ENCODE data around the gene UNC13C. TPM values are rescaled to one million over a fixed set of nuclear protein-coding genes. Genes with fewer than 3 reads are reported as not detected.

UNC13C gene
- total RNA-seq, 1 experiment from 2014 or later = not detected

DNA sequence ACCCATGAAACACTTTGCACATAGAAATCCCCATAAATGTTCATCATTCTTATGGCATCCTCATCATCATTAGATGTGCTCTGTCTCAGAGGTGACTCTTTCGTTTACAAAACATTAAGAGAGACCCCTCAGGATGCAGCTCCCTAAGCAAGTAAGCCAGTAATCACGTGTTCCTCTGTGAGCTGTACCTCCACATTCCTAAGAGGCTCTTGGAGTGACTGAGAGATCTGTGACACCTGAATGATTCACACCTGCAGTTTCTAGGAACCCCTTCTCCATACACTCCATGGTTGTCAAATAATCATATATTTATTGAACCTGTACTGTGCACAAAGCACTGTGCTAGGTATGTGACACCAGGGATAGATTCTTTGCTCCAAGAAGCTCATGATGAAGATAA, 602.4 kb downstream of the UNC13C start:
- POLR2A ChIA-PET = no interaction called here
- no peak overlapping the region for H2AFZ ChIP-seq (ENCODE audit: low read depth, low read length, poor library complexity, severe bottlenecking)
- DNase-seq (ENCODE audit: low read depth, low spot score) = no peak

DNA sequence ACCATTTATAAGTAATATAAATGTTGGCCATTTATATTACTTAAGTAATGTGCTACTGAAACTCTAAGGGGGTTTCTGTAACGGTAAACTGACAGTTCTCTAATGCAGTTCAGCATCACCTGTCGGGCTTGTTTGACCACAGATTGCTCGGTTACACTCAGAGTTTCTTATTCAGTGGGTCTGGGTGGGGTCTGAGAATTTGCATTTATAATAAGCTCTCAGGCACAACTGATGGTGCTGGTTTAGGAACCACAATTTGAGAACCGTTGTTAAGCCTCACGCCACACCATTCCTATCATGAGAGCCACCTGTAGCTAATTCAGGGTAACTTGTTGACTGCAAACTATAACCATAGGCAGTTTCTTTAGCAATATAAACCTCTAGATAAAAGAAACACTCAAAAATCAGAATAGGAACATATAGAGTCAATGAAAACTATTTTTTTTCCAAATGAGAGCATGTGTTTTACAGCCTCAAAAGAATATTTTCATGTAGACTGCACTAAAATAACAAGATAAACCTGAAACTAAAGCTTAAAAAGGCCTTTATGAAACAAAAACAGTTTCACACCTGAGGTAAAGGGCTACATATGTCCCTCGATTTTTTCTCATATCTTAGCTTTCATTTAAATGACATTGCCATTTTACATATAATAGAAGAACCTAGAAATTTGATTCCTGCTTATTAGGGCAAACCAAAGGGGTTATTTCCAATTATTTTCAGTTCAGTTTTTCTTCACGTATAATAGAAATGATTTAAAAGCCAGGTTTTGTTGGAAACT, 604.8 kb downstream of the UNC13C start:
- no peak overlapping the region for H3K27ac ChIP-seq (ENCODE audit: low read depth, low read length)
- intact Hi-C loops (cut with micrococcal nuclease) = no loop called here
- ChIA-PET RAD21 (ENCODE audit: low non-redundant PET in 1 of 2, low total read pairs in 2 of 2, uncharacterized antibody in 2 of 2, unreplicated experiment in 2 of 2) (no interaction called here), CTCF (no interaction called here), POLR2A (no interaction called here)
- H3K9ac ChIP-seq (ENCODE audit: low read length) = no peak overlapping the region
- no peaks in the 10 kb centered on the region for H3K79me2 ChIP-seq (ENCODE audit: insufficient read depth, low read length)
- H2AFZ ChIP-seq (ENCODE audit: low read depth, low read length, poor library complexity, severe bottlenecking) = no peak overlapping the region
- no peak overlapping the region for H3K4me2 ChIP-seq (ENCODE audit: low read length)
- ATAC-seq (no peak), DNase-seq (ENCODE audit: low read depth, low spot score) (no peak)
- no peaks in the 10 kb centered on the region for H3K27me3 ChIP-seq (ENCODE audit: insufficient read depth, low read length)
- no peaks in the 10 kb centered on the region for H3K9me2 ChIP-seq (ENCODE audit: insufficient read depth)
- H3K36me3 ChIP-seq (ENCODE audit: control insufficient read depth in 1 of 2, insufficient read depth in 2 of 2, low read length in 2 of 2) = no peaks in the 10 kb centered on the region
- H3K4me1 ChIP-seq (ENCODE audit: control insufficient read depth in 1 of 2, insufficient read depth in 2 of 2, low read length in 2 of 2) = no peaks in the 10 kb centered on the region
- H3K9me3 ChIP-seq (ENCODE audit: control insufficient read depth in 1 of 2, insufficient read depth in 1 of 2, low read depth in 1 of 2, low read length in 2 of 2) = peaks cover 13 to 15% of the 10 kb centered on the region in 2 experiments; a peak in 2 of 4 replicates
- H3K4me3 ChIP-seq (replicated peaks in 1 of 2; ENCODE audit: low read depth in 1 of 2, low read length in 2 of 2) = no peak overlapping the region
- BruUV-seq (replicated peaks) = no TSS peak
- no peaks in the 10 kb centered on the region for H4K20me1 ChIP-seq (ENCODE audit: insufficient read depth)
- TF ChIP-seq EGR1 (IDR thresholded peaks at IDR 0.05; ENCODE audit: low read depth) = no peak
- no peak for TF ChIP-seq SP1 (IDR thresholded peaks at IDR 0.05; ENCODE audit: low read depth)
- TF ChIP-seq, protein P1, sequence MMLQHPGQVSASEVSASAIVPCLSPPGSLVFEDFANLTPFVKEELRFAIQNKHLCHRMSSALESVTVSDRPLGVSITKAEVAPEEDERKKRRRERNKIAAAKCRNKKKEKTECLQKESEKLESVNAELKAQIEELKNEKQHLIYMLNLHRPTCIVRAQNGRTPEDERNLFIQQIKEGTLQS (IDR thresholded peaks at IDR 0.05) = no peak
- TF ChIP-seq, protein P2, sequence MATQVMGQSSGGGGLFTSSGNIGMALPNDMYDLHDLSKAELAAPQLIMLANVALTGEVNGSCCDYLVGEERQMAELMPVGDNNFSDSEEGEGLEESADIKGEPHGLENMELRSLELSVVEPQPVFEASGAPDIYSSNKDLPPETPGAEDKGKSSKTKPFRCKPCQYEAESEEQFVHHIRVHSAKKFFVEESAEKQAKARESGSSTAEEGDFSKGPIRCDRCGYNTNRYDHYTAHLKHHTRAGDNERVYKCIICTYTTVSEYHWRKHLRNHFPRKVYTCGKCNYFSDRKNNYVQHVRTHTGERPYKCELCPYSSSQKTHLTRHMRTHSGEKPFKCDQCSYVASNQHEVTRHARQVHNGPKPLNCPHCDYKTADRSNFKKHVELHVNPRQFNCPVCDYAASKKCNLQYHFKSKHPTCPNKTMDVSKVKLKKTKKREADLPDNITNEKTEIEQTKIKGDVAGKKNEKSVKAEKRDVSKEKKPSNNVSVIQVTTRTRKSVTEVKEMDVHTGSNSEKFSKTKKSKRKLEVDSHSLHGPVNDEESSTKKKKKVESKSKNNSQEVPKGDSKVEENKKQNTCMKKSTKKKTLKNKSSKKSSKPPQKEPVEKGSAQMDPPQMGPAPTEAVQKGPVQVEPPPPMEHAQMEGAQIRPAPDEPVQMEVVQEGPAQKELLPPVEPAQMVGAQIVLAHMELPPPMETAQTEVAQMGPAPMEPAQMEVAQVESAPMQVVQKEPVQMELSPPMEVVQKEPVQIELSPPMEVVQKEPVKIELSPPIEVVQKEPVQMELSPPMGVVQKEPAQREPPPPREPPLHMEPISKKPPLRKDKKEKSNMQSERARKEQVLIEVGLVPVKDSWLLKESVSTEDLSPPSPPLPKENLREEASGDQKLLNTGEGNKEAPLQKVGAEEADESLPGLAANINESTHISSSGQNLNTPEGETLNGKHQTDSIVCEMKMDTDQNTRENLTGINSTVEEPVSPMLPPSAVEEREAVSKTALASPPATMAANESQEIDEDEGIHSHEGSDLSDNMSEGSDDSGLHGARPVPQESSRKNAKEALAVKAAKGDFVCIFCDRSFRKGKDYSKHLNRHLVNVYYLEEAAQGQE (IDR thresholded peaks at IDR 0.05; ENCODE audit: low read depth) = no peak
- TF ChIP-seq, protein P3, sequence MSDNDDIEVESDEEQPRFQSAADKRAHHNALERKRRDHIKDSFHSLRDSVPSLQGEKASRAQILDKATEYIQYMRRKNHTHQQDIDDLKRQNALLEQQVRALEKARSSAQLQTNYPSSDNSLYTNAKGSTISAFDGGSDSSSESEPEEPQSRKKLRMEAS (IDR thresholded peaks at IDR 0.05) = no peak
- no peak for TF ChIP-seq POLR2AphosphoS5 (IDR thresholded peaks at IDR 0.05; ENCODE audit: low read depth, low read length)
- TF ChIP-seq ZFX (IDR thresholded peaks at IDR 0.05) = no peak
- no peak for TF ChIP-seq YY1 (IDR thresholded peaks at IDR 0.05; ENCODE audit: extremely low read depth, insufficient replicate concordance, low read depth, low read length)
- TF ChIP-seq, protein P4, sequence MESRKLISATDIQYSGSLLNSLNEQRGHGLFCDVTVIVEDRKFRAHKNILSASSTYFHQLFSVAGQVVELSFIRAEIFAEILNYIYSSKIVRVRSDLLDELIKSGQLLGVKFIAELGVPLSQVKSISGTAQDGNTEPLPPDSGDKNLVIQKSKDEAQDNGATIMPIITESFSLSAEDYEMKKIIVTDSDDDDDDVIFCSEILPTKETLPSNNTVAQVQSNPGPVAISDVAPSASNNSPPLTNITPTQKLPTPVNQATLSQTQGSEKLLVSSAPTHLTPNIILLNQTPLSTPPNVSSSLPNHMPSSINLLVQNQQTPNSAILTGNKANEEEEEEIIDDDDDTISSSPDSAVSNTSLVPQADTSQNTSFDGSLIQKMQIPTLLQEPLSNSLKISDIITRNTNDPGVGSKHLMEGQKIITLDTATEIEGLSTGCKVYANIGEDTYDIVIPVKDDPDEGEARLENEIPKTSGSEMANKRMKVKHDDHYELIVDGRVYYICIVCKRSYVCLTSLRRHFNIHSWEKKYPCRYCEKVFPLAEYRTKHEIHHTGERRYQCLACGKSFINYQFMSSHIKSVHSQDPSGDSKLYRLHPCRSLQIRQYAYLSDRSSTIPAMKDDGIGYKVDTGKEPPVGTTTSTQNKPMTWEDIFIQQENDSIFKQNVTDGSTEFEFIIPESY (IDR thresholded peaks at IDR 0.05; ENCODE audit: extremely low read depth, insufficient replicate concordance, low read length) = no peak
- TF ChIP-seq EZH2phosphoT487 (IDR thresholded peaks at IDR 0.05; ENCODE audit: borderline replicate concordance) = no peak

More for the DNA sequence above, 602.4 kb downstream of the UNC13C start:
- ChIA-PET CTCF (no interaction called here), RAD21 (ENCODE audit: low non-redundant PET in 1 of 2, low total read pairs in 2 of 2, uncharacterized antibody in 2 of 2, unreplicated experiment in 2 of 2) (no interaction called here)
- intact Hi-C loops (cut with micrococcal nuclease) = no loop called here
- no peaks in the 10 kb centered on the region for H3K79me2 ChIP-seq (ENCODE audit: insufficient read depth, low read length)
- BruUV-seq (replicated peaks) = no TSS peak
- H3K36me3 ChIP-seq (ENCODE audit: control insufficient read depth in 1 of 2, insufficient read depth in 2 of 2, low read length in 2 of 2) = no peaks in the 10 kb centered on the region
- no peaks in the 10 kb centered on the region for H3K4me1 ChIP-seq (ENCODE audit: control insufficient read depth in 1 of 2, insufficient read depth in 2 of 2, low read length in 2 of 2)
- H3K9me3 ChIP-seq (ENCODE audit: control insufficient read depth in 1 of 2, insufficient read depth in 1 of 2, low read depth in 1 of 2, low read length in 2 of 2) = peaks cover 17 to 26% of the 10 kb centered on the region in 2 experiments; a peak in 2 of 4 replicates
- no peak overlapping the region for H3K27ac ChIP-seq (ENCODE audit: low read depth, low read length)
- TF ChIP-seq POLR2AphosphoS5 (IDR thresholded peaks at IDR 0.05; ENCODE audit: low read depth, low read length) = no peak
- TF ChIP-seq TCF7L2 (IDR thresholded peaks at IDR 0.05; ENCODE audit: borderline replicate concordance, extremely low read depth, insufficient read depth, insufficient read length) = no peak
- TF ChIP-seq EZH2phosphoT487 (IDR thresholded peaks at IDR 0.05; ENCODE audit: borderline replicate concordance) = no peak
- no peak for TF ChIP-seq YY1 (IDR thresholded peaks at IDR 0.05; ENCODE audit: extremely low read depth, insufficient replicate concordance, low read depth, low read length)
- no peak for TF ChIP-seq JUND (IDR thresholded peaks at IDR 0.05)
- no peak for TF ChIP-seq FOSL1 (IDR thresholded peaks at IDR 0.05; ENCODE audit: low read depth)
- TF ChIP-seq POLR2A (IDR thresholded peaks at IDR 0.05; ENCODE audit: borderline replicate concordance, extremely low read depth, insufficient read depth, insufficient read length) = no peak
- TF ChIP-seq EGR1 (IDR thresholded peaks at IDR 0.05; ENCODE audit: low read depth) = no peak
- H4K20me1 ChIP-seq (ENCODE audit: insufficient read depth) = no peaks in the 10 kb centered on the region
- no peak overlapping the region for H3K9ac ChIP-seq (ENCODE audit: low read length)
- H3K4me2 ChIP-seq (ENCODE audit: low read length) = no peak overlapping the region
- H3K4me3 ChIP-seq (replicated peaks in 1 of 2; ENCODE audit: low read depth in 1 of 2, low read length in 2 of 2) = no peak overlapping the region
- H3K27me3 ChIP-seq (ENCODE audit: insufficient read depth, low read length) = no peaks in the 10 kb centered on the region
- ATAC-seq = no peak
- H3K9me2 ChIP-seq (ENCODE audit: insufficient read depth) = no peaks in the 10 kb centered on the region

Measured in HCT116 (cell line).